Measurements from ENCODE around the gene TRANK1.

DNA sequence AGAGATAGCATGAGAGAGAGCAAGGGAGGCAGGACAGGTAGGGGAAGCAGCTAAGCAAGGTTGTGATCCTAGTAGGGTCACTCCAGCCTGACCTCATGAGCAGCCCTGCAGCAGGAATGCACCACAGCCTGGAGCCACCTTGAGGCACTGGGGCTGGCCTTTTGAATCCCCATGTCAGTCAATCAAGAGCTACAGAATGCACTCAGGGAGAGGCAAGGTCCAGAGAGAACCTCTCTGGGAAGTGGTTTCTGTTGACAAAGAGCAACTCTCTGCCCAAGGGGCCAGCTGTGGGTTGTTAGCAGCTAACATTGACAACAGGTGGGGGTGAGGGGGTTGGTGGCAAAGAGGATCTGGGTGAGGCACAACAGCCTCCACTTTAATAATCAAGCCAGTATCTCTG is 54.6 kb downstream of the TRANK1 start:
- TF ChIP-seq, protein P1, sequence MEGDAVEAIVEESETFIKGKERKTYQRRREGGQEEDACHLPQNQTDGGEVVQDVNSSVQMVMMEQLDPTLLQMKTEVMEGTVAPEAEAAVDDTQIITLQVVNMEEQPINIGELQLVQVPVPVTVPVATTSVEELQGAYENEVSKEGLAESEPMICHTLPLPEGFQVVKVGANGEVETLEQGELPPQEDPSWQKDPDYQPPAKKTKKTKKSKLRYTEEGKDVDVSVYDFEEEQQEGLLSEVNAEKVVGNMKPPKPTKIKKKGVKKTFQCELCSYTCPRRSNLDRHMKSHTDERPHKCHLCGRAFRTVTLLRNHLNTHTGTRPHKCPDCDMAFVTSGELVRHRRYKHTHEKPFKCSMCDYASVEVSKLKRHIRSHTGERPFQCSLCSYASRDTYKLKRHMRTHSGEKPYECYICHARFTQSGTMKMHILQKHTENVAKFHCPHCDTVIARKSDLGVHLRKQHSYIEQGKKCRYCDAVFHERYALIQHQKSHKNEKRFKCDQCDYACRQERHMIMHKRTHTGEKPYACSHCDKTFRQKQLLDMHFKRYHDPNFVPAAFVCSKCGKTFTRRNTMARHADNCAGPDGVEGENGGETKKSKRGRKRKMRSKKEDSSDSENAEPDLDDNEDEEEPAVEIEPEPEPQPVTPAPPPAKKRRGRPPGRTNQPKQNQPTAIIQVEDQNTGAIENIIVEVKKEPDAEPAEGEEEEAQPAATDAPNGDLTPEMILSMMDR (IDR thresholded peaks at IDR 0.05; ENCODE audit: insufficient read depth, low read length), result no peak
- TF ChIP-seq GABPA (IDR thresholded peaks at IDR 0.05; ENCODE audit: low read depth) (no peak), POLR2AphosphoS5 (IDR thresholded peaks at IDR 0.05; ENCODE audit: low read depth) (no peak), SPI1 (IDR thresholded peaks at IDR 0.05; ENCODE audit: borderline replicate concordance, low read depth) (no peak)
- TF ChIP-seq, protein P2, sequence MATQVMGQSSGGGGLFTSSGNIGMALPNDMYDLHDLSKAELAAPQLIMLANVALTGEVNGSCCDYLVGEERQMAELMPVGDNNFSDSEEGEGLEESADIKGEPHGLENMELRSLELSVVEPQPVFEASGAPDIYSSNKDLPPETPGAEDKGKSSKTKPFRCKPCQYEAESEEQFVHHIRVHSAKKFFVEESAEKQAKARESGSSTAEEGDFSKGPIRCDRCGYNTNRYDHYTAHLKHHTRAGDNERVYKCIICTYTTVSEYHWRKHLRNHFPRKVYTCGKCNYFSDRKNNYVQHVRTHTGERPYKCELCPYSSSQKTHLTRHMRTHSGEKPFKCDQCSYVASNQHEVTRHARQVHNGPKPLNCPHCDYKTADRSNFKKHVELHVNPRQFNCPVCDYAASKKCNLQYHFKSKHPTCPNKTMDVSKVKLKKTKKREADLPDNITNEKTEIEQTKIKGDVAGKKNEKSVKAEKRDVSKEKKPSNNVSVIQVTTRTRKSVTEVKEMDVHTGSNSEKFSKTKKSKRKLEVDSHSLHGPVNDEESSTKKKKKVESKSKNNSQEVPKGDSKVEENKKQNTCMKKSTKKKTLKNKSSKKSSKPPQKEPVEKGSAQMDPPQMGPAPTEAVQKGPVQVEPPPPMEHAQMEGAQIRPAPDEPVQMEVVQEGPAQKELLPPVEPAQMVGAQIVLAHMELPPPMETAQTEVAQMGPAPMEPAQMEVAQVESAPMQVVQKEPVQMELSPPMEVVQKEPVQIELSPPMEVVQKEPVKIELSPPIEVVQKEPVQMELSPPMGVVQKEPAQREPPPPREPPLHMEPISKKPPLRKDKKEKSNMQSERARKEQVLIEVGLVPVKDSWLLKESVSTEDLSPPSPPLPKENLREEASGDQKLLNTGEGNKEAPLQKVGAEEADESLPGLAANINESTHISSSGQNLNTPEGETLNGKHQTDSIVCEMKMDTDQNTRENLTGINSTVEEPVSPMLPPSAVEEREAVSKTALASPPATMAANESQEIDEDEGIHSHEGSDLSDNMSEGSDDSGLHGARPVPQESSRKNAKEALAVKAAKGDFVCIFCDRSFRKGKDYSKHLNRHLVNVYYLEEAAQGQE (IDR thresholded peaks at IDR 0.05; ENCODE audit: insufficient replicate concordance, low read depth), result no peak
